MM.1S (cell line): ENCODE results near the gene FLVCR1.

Source experiments
- EZH2 ChIP-seq: fragments of 300-600 bp; sonication (generic); optimal IDR thresholded peaks from 2 replicates; pipeline ENCODE3; 2017; ENCODE audit warnings: low read depth, mild to moderate bottlenecking, antibody characterized with exemption, low read length, mixed read lengths
- TF ChIP-seq, protein P1 (sequence below): fragments of 300-600 bp; sonication (generic); IDR thresholded peaks from 2 replicates; pipeline ENCODE4 v1.5.1; 2016; ENCODE audit warnings: antibody characterized with exemption, low read length, mixed read lengths

DNA sequence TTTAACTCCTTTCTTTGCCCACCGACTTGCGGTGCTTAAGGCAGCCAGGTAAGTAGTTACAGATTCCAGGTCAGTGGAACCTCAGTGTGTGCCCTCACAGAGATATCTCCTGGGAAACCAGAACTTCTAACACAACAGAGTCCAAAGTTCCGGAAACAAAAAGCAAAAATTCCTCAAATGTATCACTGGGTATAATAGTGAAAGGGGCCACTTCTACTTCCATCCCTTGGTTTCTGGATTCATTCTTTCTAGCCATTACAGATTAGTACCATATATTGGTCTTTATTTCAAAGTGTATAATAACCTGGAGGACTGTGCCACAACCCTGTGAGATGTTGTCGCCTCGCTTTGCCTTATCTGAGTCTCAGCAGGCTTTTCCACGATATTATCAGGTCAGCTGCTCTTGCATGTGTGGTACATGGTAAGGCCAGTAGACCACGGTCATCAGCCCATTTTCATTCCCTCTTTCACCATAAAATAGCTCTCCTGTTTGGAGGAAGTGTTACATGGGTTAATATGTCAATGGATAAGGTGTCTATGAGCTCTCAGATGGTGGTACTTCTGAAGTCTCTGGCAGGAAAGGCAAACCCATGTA lies 77.4 kb downstream of the FLVCR1 start:
- TF ChIP-seq, protein P1, sequence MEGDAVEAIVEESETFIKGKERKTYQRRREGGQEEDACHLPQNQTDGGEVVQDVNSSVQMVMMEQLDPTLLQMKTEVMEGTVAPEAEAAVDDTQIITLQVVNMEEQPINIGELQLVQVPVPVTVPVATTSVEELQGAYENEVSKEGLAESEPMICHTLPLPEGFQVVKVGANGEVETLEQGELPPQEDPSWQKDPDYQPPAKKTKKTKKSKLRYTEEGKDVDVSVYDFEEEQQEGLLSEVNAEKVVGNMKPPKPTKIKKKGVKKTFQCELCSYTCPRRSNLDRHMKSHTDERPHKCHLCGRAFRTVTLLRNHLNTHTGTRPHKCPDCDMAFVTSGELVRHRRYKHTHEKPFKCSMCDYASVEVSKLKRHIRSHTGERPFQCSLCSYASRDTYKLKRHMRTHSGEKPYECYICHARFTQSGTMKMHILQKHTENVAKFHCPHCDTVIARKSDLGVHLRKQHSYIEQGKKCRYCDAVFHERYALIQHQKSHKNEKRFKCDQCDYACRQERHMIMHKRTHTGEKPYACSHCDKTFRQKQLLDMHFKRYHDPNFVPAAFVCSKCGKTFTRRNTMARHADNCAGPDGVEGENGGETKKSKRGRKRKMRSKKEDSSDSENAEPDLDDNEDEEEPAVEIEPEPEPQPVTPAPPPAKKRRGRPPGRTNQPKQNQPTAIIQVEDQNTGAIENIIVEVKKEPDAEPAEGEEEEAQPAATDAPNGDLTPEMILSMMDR, result no peak
- TF ChIP-seq EZH2, result no peak
